DMS153 treated with DMSO at 0.1 percent for 48 hours (cell line): ENCODE results near the gene LELP1.
A peak's percentile ranks its signal among the peaks of the same experiment; 100 is the strongest.
"Not testable (repeated sequence)": the region's sequence is repeated elsewhere in the genome, so short reads cannot be mapped to it uniquely, and the experiment has no call there.

ENCODE experiments used
- DNase-seq: peaks from one replicate; lab custom pipeline; 2025; ENCODE audit not compliant: unreplicated experiment; lab: John Stamatoyannopoulos, UW

LELP1 gene

DNA sequence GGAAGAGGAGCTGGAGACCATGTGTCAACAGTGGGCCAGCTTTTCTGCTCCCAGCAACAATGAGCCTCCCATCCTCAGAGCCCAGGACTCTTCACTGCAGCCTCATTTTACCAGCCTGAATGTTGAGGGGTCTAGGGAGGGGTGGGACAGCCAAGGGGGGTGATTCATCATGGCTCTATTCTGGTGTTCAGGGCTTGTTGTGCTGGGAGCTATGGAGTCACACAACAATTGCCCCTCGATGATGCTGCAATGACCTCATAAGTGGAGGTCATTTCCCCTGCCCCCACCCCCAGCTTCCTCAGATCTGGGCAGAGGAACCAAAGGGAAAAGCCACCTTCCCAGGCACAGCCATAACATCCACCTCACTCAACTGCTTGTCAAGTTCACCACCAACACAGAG, at the start of gene LELP1:
TSS of gene LELP1 (plus strand) at position 301 of the 400 bp plus-strand sequence. CDS start 1,278 bp downstream, outside the sequence.
- DNase-seq = no peak

DNA sequence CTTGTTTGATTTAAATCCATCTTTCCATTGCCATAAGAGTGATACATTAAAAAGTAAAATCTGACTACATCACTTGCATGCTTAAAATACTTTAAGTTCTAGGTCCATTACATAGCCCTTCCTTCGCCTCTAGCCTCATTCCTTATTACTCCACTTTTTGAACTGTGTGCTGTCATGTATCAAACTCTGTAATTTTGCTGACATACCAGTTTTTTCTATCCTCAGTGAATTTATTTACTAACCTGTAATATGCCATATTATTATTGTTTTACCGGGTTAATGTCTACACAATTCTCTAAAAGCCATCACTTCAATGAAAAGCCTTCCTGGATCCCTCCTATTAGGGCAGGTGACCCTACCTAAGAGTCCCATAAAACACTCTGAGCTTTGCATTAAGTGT, 47.7 kb upstream of the LELP1 start:
- no peak for DNase-seq

DNA sequence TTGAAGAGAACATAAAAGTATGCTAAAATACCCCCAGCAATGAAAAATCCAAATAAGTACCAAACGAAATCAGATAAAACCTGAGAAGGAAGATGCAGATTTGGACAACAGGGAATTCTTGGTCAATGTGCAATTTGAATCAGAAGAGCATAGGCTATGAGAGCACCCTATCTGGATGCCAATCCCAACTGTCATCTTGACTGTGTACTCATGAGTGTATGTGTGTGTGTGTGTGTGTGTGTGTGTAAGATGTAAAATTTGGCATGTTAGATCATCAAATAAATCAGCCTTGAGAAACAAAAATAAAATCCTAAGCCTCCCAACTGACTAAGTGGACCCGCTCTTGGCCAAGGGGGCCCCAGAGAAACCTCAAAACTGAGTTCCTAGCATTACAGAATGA, 34.5 kb upstream of the LELP1 start:
- no peak for DNase-seq

DNA sequence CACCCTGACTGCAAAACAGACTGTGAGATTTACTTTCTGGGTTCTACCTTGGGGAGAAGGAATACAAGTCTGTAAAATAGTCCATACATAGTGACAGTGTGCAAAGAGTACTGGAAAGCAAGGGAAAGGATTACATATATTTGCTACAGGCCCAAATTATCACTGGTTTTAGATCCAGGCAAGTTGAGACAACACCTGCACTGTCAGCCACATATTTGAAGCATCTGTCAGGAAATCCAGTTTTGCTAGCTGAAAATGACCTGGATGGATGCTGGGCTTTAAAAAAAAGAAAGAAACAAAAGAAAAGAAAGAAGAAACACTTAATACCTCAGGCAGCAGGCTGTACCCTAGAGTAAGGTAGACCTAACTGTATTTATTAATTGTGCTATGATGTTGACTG, 28.6 kb upstream of the LELP1 start:
- no peak for DNase-seq

DNA sequence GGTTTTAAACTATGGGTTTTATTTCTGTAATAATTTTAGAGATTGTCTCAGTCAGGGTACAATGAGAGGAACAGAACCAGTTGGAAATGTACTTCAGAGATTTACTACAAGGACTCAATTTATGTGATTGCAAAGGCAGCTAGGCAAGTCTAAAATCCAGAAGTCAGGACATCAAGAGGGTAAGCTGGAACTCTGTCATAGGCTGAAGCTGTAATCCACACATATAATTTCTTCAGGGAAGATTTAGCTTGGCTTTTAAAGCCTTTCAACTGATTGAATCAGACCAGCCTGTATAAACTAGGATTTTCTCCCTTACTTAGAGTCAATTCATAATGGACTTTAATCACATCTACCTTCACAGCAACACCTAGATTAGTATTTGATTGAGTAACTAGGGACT, 24.3 kb upstream of the LELP1 start:
- DNase-seq = no peak

DNA sequence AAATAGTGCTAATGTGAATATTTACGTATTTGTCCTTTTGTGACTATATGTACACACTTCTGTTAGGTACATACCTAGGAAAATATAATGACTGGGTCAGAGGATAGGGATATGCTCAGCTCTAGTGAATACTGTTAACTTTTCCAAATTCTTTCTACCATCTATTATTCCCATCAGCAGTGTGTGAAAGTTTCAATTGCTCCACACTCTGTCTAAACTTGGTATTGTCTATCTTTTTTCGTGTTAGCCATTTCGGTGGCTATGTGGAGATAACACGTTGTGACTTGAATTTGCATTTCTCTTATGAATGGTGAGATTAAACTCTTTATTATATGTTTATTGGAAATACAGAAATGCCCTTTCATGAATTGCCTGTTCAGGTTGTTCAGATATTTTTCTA, 22.7 kb upstream of the LELP1 start:
- no peak for DNase-seq

DNA sequence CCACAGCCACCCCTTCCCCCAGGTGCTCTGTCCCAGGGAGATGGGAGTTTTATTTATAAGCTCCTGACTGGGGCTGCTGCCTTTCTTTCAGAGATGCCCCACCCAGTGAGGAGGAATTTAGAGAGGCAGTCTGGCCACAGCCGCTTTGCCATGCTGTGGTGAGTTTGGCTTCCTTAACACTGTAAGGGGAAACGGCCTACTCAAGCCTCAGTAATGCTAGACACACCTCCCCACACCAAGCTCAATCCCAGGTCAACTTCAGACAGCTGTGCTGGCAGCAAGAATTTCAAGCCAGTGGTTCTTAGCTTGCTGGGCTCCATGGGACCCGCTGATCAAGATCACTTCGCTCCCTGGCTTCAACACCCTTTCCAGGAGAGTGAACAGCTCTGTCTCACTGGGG, 14.9 kb upstream of the LELP1 start:
- DNase-seq = not testable (repeated sequence)

DNA sequence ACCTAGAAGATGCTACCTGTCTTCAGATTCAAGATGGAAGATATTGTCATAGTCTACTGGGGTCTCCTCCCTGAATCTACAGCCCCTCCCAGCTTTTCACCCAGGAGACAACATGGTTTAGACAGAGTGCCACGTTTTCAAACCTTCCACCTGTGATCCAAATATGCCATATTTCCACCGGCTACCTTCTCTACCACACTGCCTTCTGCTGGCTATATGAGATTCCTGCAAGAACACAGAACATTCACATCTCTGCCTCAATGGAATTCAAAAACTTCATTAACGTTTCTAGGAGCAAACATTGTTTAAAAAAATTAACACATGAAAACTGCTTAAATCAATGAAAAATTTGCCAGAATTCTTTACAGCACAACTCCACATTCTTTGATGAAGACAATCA, 12.9 kb upstream of the LELP1 start:
- no peak for DNase-seq

DNA sequence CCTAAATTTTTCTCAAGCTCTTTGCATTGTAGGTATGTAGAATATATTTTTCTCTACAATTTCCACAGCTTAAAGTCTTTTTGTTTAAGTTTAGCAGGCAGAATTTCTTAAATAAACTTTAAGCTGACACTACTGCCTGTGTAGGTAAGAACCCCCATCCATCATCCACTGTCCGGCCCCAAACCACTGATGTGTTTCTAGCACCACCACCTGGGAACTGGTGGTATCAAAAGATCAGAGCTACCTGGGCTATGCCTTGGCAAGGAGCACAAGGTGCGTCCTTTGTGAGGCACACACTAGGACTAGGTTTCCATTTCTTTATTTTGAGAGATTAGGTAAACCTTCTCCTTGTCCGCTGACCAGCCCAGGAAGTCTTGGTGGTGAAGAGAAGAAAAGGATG, 10.5 kb upstream of the LELP1 start:
- peak; percentile 7 for DNase-seq

DNA sequence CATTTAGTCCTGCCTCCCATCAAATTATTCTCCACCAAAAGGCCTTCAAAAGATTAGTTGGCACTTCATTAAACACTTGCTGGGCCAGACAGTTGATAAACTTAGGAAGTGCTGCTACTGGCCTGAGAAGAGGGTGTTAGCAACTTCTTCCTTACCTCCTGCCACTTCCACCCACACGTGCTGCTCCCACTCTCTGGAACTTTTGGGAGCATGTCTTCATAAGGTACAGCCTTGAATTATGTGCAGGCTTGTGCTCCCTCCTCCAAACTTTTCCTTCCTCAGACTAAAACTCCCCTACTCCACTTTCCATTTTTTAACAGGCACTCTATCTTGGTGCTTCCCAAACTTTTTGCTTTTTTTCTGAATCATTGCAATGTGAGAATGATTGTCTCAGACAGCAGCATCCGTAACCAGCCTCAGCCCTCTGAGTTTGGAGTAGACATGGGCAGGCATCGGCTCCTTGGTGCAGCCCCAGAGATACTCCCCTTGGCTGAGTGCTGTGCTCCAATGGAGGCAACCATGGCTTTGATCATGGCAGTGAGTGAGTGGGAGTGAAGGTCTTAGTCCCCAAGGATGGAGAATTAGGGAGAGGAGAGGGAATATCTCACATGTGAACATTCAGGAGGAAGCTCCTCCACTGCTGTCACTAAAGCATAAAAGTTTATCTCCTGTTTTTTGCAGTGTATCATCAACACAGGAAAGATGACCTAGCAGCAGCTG, 8.7 kb upstream of the LELP1 start:
- no peak for DNase-seq

DNA sequence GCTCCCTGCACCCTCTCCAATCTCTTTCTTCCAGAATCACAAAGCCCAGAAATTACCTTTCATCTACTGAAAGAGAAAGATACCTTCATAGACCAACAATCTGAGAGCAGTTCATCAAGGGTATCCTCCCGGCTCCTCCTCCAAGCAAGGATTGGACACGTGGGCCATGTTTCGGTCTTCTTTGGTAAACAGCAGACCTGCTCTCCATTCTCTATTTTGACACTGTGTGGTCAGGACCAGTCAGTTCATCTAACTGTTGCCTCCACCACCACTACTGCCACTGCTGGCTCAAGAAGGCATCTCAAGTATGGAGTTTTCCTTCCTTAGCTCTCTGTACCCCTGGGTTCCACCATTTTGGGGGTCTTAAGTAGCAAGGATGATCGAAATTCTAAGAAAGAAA, 8.0 kb upstream of the LELP1 start:
- no peak for DNase-seq

DNA sequence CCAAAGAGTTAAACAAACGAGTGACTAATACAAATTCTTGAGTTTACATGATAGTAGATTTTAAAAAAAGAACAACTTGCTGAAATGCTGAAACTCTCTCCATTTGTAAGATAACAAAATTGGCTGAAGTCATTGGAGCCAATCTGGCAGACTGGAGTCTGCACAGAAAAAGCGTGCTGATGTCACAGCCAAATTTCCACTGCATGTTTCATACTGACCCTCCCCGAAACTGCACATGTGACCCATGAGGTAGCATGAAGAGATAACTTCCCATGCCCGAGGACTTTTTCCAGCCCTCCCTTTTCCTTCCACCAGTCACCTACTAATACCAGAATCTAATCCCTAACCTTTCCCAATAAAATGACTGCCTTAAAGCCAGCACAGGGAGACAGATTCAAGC, 1.2 kb upstream of the LELP1 start:
- no peak for DNase-seq

DNA sequence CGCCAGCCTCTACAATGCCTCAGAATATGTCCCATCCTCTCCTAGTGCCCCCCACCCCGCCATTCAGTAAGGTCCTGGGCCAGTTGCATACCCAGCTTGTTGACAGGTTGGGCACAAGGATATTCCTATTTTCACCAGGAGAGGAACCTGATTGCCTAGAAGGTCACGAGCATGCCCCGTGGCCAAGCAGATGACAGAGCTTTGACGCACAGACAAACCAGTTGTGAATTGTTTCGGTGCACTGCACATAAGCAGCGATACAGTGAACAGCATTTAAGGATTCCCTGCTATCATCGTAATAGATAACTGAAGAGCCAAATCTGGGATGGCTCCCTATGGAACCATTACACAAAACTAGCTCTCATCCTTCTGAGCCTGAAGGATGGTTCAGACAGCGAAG, 3.4 kb downstream of the LELP1 start:
- DNase-seq = no peak

DNA sequence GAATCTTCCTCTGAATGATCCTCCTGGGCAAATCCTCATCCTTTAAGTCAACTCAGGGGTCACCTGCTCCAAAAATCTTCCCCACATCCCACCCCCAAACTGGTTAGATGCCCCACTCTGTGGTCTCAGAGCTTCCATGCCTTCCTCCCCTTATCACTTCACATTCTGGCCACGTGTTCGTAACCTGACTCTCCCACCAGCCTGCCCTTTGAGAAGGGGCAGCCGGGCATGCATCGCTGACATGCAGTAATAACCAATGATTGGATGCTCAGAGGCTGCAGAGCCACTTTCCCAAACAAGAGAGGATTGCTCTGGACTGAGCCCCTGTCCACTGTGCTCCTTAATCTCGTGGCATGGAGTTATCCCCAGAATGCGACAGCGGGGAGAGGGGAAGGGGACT, 7.0 kb downstream of the LELP1 start:
- DNase-seq = no peak

DNA sequence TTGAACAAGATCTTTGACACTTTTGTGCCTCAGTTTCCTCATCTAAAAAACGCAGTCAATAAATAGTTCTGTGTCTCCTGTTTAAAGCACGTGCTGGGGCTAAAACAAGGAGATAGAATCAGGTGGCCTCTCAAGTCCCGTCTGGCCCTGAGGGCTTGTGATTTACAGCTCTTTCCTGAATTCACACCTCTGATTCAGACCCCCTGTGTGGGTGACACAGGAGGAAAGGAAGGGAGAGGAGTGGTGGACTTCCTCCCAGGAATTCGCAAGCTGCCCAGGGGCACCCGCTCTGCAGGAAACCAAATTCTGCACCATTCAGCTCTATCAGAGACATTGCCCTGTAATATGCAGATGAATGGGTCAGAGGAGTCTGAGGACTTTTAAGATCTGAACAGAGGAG, 9.0 kb downstream of the LELP1 start:
- no peak for DNase-seq

DNA sequence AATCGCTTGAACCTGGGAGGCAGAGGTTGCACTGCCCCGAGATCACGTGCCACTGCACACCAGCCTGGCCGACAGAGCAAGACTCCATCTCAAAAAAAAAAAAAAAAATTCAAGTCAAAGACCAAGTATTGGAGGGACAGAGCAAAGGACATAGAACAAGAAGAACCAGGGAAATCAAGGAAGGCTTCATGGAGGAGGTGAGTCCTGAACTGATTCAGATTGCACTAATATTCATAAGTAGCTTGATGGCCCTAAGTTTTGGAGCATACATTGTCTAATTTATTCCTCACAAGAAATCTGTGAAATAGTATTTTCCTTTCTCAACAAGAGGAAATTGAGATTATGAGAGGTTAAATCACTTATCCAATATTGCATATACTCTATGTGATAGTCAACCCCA, 10.3 kb downstream of the LELP1 start:
- no peak for DNase-seq

DNA sequence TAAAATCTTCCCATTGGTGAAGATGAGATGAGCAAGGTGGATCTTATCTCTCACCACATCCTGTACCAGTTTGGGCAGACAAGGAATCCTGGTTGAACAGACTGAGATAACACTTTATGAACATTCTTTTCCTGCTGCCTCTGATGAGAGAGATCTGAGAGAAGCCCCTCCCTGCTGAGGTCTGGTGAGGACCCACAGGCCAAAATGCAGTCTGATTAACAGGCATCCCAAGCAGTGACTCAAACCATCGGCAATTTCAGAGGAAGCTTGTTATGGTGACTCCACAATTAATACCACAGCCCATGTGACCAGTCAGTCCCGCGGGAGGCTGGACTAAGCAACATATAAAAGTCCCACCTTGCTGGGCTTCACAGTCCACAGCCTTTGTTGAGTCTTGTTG, 14.0 kb downstream of the LELP1 start, which contains the start of gene PRR9:
TSS of gene PRR9 (plus strand) at position 373 of the 400 bp plus-strand sequence. CDS start 561 bp downstream, outside the sequence.
- DNase-seq = no peak

DNA sequence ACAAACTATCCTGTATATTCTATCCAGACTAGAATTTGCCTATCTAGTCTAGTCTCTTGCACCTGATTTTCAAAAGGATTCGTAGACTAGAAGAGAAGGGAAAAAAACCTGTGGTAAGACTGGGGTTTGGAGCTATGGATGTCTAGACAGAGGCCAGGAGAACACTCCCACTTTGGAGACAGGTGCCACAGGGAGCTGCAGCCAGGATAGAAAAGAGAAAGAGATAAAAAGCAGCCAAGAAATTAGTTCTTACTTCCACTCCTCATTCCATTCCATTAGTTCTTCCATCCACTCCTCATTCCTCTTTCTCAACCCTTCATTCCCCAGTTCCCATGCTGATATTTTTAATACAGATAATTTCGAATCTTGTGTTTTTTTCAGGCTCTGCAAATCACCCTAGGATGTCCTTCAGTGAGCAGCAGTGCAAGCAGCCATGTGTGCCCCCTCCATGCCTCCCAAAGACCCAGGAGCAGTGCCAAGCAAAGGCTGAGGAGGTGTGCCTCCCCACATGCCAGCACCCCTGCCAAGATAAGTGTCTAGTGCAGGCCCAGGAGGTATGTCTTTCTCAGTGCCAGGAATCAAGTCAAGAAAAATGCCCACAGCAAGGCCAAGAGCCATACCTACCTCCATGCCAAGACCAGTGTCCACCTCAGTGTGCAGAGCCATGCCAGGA, 14.7 kb downstream of the LELP1 start:
- no peak for DNase-seq

DNA sequence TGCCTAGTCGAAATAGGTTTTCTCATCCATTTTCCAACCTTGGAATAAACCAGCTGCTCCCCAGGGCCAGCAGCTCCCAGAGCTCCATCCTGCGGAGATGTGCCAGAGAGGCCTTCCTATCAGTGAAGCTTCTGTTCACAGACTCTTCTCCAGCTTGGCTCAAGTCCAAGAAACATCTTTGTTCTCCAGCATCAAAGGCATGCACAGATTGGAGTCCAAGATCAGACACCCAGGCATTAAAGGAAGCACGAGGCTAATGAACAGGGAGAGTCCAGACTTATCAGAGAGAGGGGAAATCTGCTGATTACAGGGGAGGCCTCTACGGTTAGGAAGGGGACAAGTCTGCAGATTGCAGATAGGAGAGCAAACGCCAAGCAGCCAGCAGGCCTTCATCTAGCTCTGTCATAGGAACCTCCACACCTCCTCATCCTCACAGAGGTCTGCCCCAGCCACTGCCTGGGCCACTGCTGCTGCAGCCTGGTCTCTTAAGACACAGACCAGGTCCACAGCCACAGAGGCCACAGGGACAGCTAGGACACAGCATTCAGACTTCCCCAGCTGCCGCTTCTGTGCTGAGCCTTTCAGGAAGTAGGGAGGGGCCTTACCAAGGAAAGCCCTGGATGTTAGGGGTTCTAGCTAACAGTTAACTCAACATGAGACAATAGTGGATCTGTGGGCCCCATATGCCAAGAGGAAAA, 17.5 kb downstream of the LELP1 start:
- no peak for DNase-seq

DNA sequence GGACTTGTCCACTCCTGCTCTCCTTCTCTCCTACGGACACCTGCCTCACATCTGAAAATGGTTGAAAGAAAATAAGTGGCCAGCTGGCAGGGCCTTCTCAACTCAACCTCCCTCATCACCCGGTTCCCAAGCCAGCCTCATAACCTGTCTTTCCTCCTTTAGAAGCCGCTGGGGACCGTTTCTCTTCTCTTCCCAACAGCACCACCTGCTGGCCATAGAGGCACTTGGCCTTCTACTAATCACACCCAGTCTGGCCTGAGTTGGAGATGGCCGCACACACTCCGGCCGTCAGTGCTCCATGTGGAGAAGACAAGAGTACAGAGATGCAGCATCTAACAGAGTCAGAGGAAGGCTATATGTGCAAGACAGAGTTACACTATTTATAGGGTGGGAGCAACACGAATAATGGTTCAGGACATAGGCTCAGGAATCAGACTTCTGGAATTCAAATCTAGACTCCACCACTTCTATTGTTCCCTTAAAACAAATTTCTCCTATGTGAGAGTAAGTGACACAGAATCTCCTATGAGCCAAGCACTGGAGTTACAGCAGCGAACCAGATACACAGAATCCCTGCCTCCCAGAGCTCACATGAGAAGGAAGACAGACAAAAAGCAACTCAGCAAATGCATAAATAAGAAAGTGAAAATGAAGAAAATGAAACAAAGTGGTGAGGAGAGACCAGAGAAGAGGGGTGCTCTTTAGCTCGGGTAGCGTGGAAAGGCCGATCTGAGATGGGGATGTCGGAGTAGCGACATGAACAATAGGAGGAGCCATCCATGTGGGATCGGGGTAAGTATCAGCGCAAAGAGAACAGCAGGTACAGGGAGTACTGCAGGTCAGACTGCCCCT, 20.0 kb downstream of the LELP1 start:
- DNase-seq = peak; percentile 44

DNA sequence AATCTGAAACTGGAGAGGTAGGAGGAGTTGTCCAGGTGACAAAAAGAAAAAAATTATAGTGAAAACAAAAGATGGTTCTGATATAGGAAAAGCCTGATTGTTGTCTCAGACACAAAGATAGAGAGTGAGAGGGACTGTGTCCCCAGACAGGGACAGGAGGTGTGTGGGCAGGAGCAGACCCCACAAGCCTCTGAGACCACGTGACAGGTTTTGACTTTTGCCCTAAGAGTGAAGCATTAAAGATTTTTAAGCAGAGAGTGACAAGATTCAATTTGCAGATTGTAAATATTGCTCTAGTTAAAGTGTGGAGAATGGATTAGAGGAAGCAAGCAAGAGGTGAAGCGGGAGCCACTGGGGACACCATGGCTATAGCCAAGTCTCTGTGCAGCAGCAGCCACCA, 24.6 kb downstream of the LELP1 start:
- no peak for DNase-seq
